ENCODE data around the gene MYO5B.

DNA sequence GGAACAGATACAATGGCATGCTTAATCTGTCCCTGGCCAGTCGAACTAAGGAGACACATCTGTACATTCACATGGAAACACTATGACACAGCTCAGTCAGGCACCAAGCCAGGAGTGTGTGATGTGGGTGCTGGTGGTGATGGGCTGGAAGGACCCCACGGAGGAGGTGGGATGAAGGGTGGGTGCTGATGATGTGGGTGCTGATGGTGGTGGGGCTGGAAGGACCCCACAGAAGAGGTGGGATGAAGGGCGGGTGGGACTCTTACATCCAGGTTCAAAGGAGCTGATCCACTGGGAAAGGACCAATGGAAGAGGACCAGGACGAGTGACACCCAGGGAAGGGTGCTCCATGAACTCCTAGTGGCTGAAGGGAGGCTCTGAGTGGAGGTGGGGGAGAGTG is 346.8 kb downstream of the MYO5B start:
- TF ChIP-seq EGR1 (IDR thresholded peaks at IDR 0.05; ENCODE audit: low read depth): no peak
- TF ChIP-seq FOSL1 (IDR thresholded peaks at IDR 0.05; ENCODE audit: low read depth): no peak
- no peak for TF ChIP-seq YY1 (IDR thresholded peaks at IDR 0.05; ENCODE audit: extremely low read depth, insufficient replicate concordance, low read depth, low read length)
- TF ChIP-seq POLR2A (IDR thresholded peaks at IDR 0.05; ENCODE audit: borderline replicate concordance, extremely low read depth, insufficient read depth, insufficient read length): no peak
- TF ChIP-seq CTCF (IDR thresholded peaks at IDR 0.05 in 2 of 3, conservative IDR thresholded peaks at IDR 0.05 in 1 of 3; ENCODE audit: borderline replicate concordance in 1 of 3, insufficient read depth in 1 of 3, low read depth in 2 of 3, low read length in 2 of 3): no peak
- TF ChIP-seq ELF1 (IDR thresholded peaks at IDR 0.05; ENCODE audit: borderline replicate concordance, low read depth): no peak
- TF ChIP-seq EZH2phosphoT487 (IDR thresholded peaks at IDR 0.05; ENCODE audit: borderline replicate concordance): no peak
